ENCODE results near the gene UFD1. TPM values are rescaled to one million over a fixed set of nuclear protein-coding genes. Genes with fewer than 3 reads are reported as not detected.

The UFD1 gene
- total and polyA plus RNA-seq, 9 of the 15 experiments (the other 6 are each of a cell fraction or from before 2014, with no cell fraction given) = 238 to 645 (median 363) TPM

GRCh38 chr22:19419086-19419463, 59.9 kb downstream of the UFD1 start (continued):
- TF ChIP-seq SMARCA4 (IDR thresholded peaks at IDR 0.05) = peak; percentile 97
- TF ChIP-seq ZBTB49 (CRISPR knock-in tag; IDR thresholded peaks at IDR 0.05; ENCODE audit: borderline replicate concordance) = no peak
- TF ChIP-seq CEBPG (CRISPR knock-in tag; IDR thresholded peaks at IDR 0.05) = no peak
- peak; percentile 96 to 98 for TF ChIP-seq CEBPG (tag; conservative IDR thresholded peaks at IDR 0.05 in 1 of 2, IDR thresholded peaks at IDR 0.05 in 1 of 2)
- TF ChIP-seq FOXK2 (conservative IDR thresholded peaks at IDR 0.05 in 1 of 2, IDR thresholded peaks at IDR 0.05 in 1 of 2; ENCODE audit: low read depth in 2 of 2) = peak; percentile 55 to 89; a peak in 3 of 4 replicates
- TF ChIP-seq NR2F6 (CRISPR knock-in tag; IDR thresholded peaks at IDR 0.05) = no peak
- TF ChIP-seq FIP1L1 (IDR thresholded peaks at IDR 0.05; ENCODE audit: low read depth, low read length, poor library complexity, severe bottlenecking) = no peak
- TF ChIP-seq ZNF354B (CRISPR knock-in tag; IDR thresholded peaks at IDR 0.05) = no peak
- TF ChIP-seq ZBTB26 (CRISPR knock-in tag; IDR thresholded peaks at IDR 0.05) = peak; percentile 94
- 0 out of 2 replicates have a peak, but pooled peaks have one; percentile 23 for TF ChIP-seq E2F3 (CRISPR knock-in tag; IDR thresholded peaks at IDR 0.05)
- TF ChIP-seq NFRKB (IDR thresholded peaks at IDR 0.05; ENCODE audit: low read depth) = 0 out of 2 replicates have a peak, but pooled peaks have one; percentile 39
- no peak for TF ChIP-seq SMARCA5 (IDR thresholded peaks at IDR 0.05)
- TF ChIP-seq HCFC1 (IDR thresholded peaks at IDR 0.05; ENCODE audit: low read depth, low read length) = peak; percentile 42; the same call in 1 of the 2 replicates
- no peak for TF ChIP-seq SAFB (IDR thresholded peaks at IDR 0.05; ENCODE audit: borderline replicate concordance, low read depth, low read length)
- TF ChIP-seq ZNF77 (CRISPR knock-in tag; IDR thresholded peaks at IDR 0.05) = no peak
- TF ChIP-seq ZNF740 (CRISPR knock-in tag; IDR thresholded peaks at IDR 0.05) = no peak
- TF ChIP-seq ZNF740 (tag; IDR thresholded peaks at IDR 0.05) = peak in 1 of 2 experiments; percentile 53; a peak in 1 of 4 replicates
- no peak for TF ChIP-seq CUX1 (CRISPR knock-in tag; IDR thresholded peaks at IDR 0.05)
- no peak for TF ChIP-seq PCBP2 (IDR thresholded peaks at IDR 0.05; ENCODE audit: low read depth, low read length, poor library complexity, severe bottlenecking)
